ENCODE results near the gene MLC1.

MLC1 gene

DNA sequence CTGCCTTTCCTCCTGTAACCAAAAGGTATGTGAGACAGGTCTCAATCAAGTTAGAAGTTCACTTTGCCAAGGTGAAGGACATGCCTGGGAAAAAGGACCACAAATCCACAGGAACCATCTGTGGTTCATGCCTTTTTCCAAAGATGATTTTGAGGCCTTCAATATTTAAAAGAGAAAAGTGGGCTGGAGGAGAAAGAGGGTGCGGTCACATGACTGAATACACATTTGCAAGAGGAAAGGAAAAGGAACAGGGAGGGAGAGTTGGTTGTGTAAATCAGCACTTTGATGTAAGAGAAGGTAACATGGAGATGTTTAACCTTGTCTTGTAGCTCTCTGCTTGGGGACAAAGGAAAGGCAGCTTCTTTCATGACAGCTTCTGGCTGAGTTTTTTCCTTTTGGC, 25.8 kb upstream of the MLC1 start:
- Histone ChIP-seq H3K27ac (peak overlapping the region; percentile 37), H3K4me3 (ENCODE audit: low read depth in 1 of 2, low read length in 1 of 2) (no peak overlapping the region), H3K9me3 (no peaks in the 10 kb centered on the region), H3K27me3 (no peaks in the 10 kb centered on the region), H3K36me3 (no peaks in the 10 kb centered on the region), H3K4me1 (ENCODE audit: control insufficient read depth in 1 of 2, insufficient read depth in 1 of 2, low read depth in 1 of 2, low read length in 1 of 2) (peaks cover 23 to 25% of the 10 kb centered on the region in 2 experiments)
- TF ChIP-seq, protein P1, sequence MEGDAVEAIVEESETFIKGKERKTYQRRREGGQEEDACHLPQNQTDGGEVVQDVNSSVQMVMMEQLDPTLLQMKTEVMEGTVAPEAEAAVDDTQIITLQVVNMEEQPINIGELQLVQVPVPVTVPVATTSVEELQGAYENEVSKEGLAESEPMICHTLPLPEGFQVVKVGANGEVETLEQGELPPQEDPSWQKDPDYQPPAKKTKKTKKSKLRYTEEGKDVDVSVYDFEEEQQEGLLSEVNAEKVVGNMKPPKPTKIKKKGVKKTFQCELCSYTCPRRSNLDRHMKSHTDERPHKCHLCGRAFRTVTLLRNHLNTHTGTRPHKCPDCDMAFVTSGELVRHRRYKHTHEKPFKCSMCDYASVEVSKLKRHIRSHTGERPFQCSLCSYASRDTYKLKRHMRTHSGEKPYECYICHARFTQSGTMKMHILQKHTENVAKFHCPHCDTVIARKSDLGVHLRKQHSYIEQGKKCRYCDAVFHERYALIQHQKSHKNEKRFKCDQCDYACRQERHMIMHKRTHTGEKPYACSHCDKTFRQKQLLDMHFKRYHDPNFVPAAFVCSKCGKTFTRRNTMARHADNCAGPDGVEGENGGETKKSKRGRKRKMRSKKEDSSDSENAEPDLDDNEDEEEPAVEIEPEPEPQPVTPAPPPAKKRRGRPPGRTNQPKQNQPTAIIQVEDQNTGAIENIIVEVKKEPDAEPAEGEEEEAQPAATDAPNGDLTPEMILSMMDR (IDR thresholded peaks at IDR 0.05), result no peak

GRCh38 chr22:50107529-50107928, 22.3 kb upstream of the MLC1 start:
- Histone ChIP-seq H3K4me1 (ENCODE audit: control insufficient read depth in 1 of 2, insufficient read depth in 1 of 2, low read depth in 1 of 2, low read length in 1 of 2) (peaks cover 27 to 32% of the 10 kb centered on the region in 2 experiments), H3K4me3 (ENCODE audit: low read depth in 1 of 2, low read length in 1 of 2) (no peak overlapping the region), H3K27me3 (no peaks in the 10 kb centered on the region), H3K9me3 (no peaks in the 10 kb centered on the region), H3K27ac (no peak overlapping the region), H3K36me3 (no peaks in the 10 kb centered on the region)
- TF ChIP-seq, protein P1 (IDR thresholded peaks at IDR 0.05), result no peak

DNA sequence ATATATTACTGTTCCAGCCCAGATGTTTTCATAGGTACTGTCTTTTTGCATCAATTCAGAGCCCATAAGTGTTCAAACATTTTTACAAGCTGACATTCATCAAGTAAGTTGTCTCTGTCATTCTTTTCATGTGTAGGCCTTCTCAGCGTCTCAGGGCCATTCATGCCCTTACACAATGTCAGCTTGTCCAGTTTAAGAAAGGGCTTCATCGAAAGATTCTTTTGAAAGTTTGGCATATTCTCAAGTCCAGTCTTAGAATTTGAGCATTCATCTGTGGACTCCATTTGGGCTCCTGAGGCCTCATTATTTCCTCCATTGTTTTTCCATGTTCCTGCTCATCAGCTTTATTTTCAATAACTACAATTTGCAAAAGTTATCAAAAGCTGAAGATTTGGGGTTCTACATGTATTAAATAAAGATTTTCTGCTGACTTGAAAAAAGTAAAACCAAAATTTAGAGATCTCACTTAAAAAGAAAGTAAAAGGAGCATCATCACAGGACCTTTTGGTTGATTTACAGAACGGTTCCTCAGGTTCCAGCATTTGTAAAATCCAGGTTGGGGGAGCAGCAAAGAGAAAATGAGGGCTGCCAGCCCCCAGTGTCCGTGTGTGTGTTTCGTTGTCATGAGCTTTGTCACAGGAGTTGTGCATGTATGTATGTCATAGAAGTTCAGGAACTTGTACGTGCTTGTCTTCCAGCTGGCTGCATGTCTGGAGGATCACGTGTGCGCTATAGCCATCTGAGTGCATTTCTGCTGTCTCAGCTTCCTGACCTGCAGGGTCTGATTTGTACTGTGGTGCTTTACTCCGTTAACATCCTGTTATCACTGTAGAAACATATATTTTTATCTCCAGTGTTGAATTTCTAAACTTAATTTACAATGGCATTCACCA, 20.2 kb upstream of the MLC1 start:
- Histone ChIP-seq H3K9me3 (no peaks in the 10 kb centered on the region), H3K4me1 (ENCODE audit: control insufficient read depth in 1 of 2, insufficient read depth in 1 of 2, low read depth in 1 of 2, low read length in 1 of 2) (peaks cover 22 to 27% of the 10 kb centered on the region in 2 experiments), H3K4me3 (ENCODE audit: low read depth in 1 of 2, low read length in 1 of 2) (no peak overlapping the region), H3K27ac (no peak overlapping the region), H3K36me3 (no peaks in the 10 kb centered on the region), H3K27me3 (no peaks in the 10 kb centered on the region)
- TF ChIP-seq, protein P1 (IDR thresholded peaks at IDR 0.05), result no peak

- Histone ChIP-seq H3K27ac (no peak overlapping the region), H3K36me3 (no peaks in the 10 kb centered on the region), H3K4me1 (ENCODE audit: control insufficient read depth in 1 of 2, insufficient read depth in 1 of 2, low read depth in 1 of 2, low read length in 1 of 2) (peaks cover 22 to 27% of the 10 kb centered on the region in 2 experiments), H3K9me3 (no peaks in the 10 kb centered on the region), H3K4me3 (ENCODE audit: low read depth in 1 of 2, low read length in 1 of 2) (no peak overlapping the region), H3K27me3 (no peaks in the 10 kb centered on the region)
- TF ChIP-seq, protein P1 (IDR thresholded peaks at IDR 0.05), result no peak
Observed at GRCh38 chr22:50104141-50104544, 18.9 kb upstream of the MLC1 start.

GRCh38 chr22:50102946-50103345, 17.7 kb upstream of the MLC1 start:
- Histone ChIP-seq H3K9me3 (no peaks in the 10 kb centered on the region), H3K4me1 (ENCODE audit: control insufficient read depth in 1 of 2, insufficient read depth in 1 of 2, low read depth in 1 of 2, low read length in 1 of 2) (peaks cover 22 to 27% of the 10 kb centered on the region in 2 experiments), H3K27ac (no peak overlapping the region), H3K27me3 (no peaks in the 10 kb centered on the region), H3K4me3 (ENCODE audit: low read depth in 1 of 2, low read length in 1 of 2) (no peak overlapping the region), H3K36me3 (no peaks in the 10 kb centered on the region)
- TF ChIP-seq, protein P1 (IDR thresholded peaks at IDR 0.05), result no peak

Measured in neutrophil (primary cell).